Tibial nerve (tissue), 4 donors: Measurements from ENCODE around the gene USP32. TPM values are rescaled to one million over a fixed set of nuclear protein-coding genes. Genes with fewer than 3 reads are reported as not detected.

ENCODE experiments used
- DNase-seq, 2 donors: peaks; one replicate each; pipeline ENCODE4 v3.0.0-alpha.2; 2019; ENCODE audit warnings: low spot score in 2 of 2
- H3K27ac ChIP-seq, 4 donors: fragments of 200-600 bp; sonication (generic) in 3 of 4; one replicate each; pipeline ENCODE4 v1.5.1; 2017 to 2019; ENCODE audit warnings: mild to moderate bottlenecking in 1 of 4
- H3K27me3 ChIP-seq, 2 donors: fragments of 200-600 bp; sonication (generic) in 1 of 2; one replicate each; pipeline versions ENCODE4 v1.5.1 to v1.6.0; 2017 to 2019
- H3K36me3 ChIP-seq, 3 donors: fragments of 200-600 bp; sonication (generic); one replicate each; pipeline ENCODE4 v1.5.1; 2018 to 2019
- H3K4me1 ChIP-seq, 4 donors: fragments of 200-600 bp; sonication (generic) in 3 of 4; one replicate each; pipeline ENCODE4 v1.5.1; 2017 to 2019
- H3K4me3 ChIP-seq, 4 donors: fragments of 200-600 bp; sonication (generic) in 3 of 4; one replicate each; pipeline ENCODE4 v1.5.1; 2017 to 2019; ENCODE audit warnings: mild to moderate bottlenecking in 1 of 4, moderate library complexity in 1 of 4
- H3K9me3 ChIP-seq, 4 donors: fragments of 200-600 bp; sonication (generic) in 3 of 4; one replicate each; pipeline ENCODE4 v1.5.1; 2017 to 2019
- CTCF ChIP-seq, 5 experiments: fragments of 200-600 bp in 3 of 5; fragments of 450-650 bp in 2 of 5; sonication (generic) in 3 of 5; IDR thresholded peaks; one replicate each; pipeline ENCODE4 v1.5.1; 2016 to 2019; ENCODE audit warnings: antibody characterized with exemption in 5 of 5, mild to moderate bottlenecking in 3 of 5, moderate library complexity in 2 of 5
- EP300 ChIP-seq, 2 donors: sonication (generic); formaldehyde crosslinking; IDR thresholded peaks; one replicate each; pipeline ENCODE4 v1.6.1; 2017; ENCODE audit warnings: antibody characterized with exemption in 2 of 2, mild to moderate bottlenecking in 1 of 2
- POLR2A ChIP-seq, 2 donors: fragments of 450-650 bp; IDR thresholded peaks; one replicate each; pipeline ENCODE4 v1.6.1; 2017; ENCODE audit warnings: antibody characterized with exemption in 2 of 2, mild to moderate bottlenecking in 2 of 2, moderate library complexity in 2 of 2
- WGBS, 2 donors: methylation state at CpG; one replicate each; pipeline ENCODE4 v1.1.5; 2018; 5-methylcytosine and 5-hydroxymethylcytosine counted together
- total RNA-seq, 4 donors: library from RNA; depleted of rRNA; stranded (reverse); fragments of >200 nt; gene quantifications; one replicate each; pipeline ENCODE4 v1.1.0, GENCODE V29; 2016

USP32 gene
- total RNA-seq, 4 donors from 2014 or later, result 49.6 to 64.7 (median 56.5) TPM

GRCh38 chr17:60155815-60156214, 236.1 kb downstream of the USP32 start:
- Histone ChIP-seq H3K27me3 (peaks cover 0 to 74% of the 10 kb centered on the region in 2 donors), H3K9me3 (no peaks in the 10 kb centered on the region), H3K4me3 (no peak overlapping the region), H3K4me1 (peaks cover 0 to 22% (median 0%) of the 10 kb centered on the region in 4 donors), H3K36me3 (no peaks in the 10 kb centered on the region), H3K27ac (no peak overlapping the region)
- DNase-seq, result no peak
- TF ChIP-seq CTCF (IDR thresholded peaks at IDR 0.05), result no peak
- TF ChIP-seq EP300 (IDR thresholded peaks at IDR 0.05), result no peak
- no peak for TF ChIP-seq POLR2A (IDR thresholded peaks at IDR 0.05)
- 58 to 65% methylated on average over 9 of the region's 9 CpGs for WGBS, 2 donors

DNA sequence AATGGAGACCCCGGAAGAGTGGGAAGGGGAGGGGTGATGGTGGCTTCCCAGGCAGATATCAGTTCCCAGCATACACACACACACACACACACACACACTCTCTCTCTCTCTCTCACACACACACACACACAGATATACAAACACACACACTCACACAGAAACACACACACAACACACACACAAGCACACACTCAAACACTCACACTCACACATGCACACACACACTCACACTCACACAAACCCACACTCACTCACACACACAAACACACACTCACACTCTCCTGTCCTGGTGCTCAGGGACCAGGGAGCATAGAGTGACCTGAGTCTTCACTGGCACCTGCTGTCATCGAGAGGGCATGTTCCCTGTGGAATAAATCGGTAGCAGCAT, 236.5 kb downstream of the USP32 start:
- no peak for DNase-seq
- peaks cover 0 to 78% of the 10 kb centered on the region in 2 donors for H3K27me3 ChIP-seq
- no peak overlapping the region for H3K4me3 ChIP-seq
- H3K9me3 ChIP-seq, result no peaks in the 10 kb centered on the region
- 44 to 48% methylated on average over 3 of the region's 3 CpGs for WGBS, 2 donors
- no peaks in the 10 kb centered on the region for H3K36me3 ChIP-seq
- TF ChIP-seq CTCF (IDR thresholded peaks at IDR 0.05) (no peak), EP300 (IDR thresholded peaks at IDR 0.05) (no peak), POLR2A (IDR thresholded peaks at IDR 0.05) (no peak)
- peaks cover 0 to 24% (median 0%) of the 10 kb centered on the region in 4 donors for H3K4me1 ChIP-seq
- no peak overlapping the region for H3K27ac ChIP-seq

- H3K27ac ChIP-seq, result peak overlapping the region in 1 of 4 donors; percentile 11
- DNase-seq, result peak; percentile 29 to 33
- TF ChIP-seq EP300 (IDR thresholded peaks at IDR 0.05), result no peak
- TF ChIP-seq CTCF (IDR thresholded peaks at IDR 0.05), result no peak
- no peak for TF ChIP-seq POLR2A (IDR thresholded peaks at IDR 0.05)
- WGBS, 2 donors, result 49 to 59% methylated on average over 14 of the region's 14 CpGs
- H3K4me1 ChIP-seq, result peaks cover 0 to 30% (median 3%) of the 10 kb centered on the region in 4 donors
- H3K27me3 ChIP-seq, result peaks cover 0 to 78% of the 10 kb centered on the region in 2 donors
- H3K9me3 ChIP-seq, result no peaks in the 10 kb centered on the region
- H3K36me3 ChIP-seq, result no peaks in the 10 kb centered on the region
- H3K4me3 ChIP-seq, result no peak overlapping the region
Measured at GRCh38 chr17:60154616-60155426, 237.1 kb downstream of the USP32 start.

DNA sequence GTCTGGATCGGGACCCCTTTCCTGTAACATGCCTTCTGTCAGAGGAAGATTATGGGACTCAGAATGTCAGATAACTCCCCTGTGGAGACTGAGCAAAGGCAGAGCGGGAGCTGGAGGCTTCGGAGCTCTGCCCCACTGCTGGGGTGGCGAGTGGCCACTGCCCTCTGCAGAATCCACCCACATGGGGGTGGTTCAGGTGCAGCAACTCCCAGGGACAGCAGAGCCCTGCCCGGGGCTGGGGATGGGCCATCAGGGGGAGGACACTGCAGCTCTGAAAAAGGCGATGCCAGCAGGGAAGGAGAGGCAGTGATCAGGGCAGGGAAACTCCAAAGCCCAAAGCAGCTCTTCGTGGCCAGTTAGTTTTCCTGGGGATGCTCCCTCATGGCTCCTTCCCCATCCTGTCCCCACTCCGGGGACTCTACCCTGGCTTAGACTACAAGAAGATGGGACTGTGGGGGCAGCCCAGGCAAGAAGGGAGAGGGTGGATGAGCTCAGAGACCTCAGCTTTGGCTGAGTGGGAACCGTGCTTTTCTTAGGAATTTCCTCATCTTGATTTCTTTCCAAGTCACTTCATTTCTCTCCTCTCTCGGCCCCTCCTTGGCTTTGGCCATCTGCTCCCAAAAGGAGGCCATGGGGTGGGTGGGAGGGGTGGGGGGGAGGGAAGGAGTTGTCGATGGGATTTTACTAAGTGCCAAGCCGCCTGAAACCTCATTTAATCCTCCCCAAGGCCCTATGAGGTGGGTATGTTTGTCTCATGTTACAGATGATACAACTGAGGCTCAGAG, 238.1 kb downstream of the USP32 start:
- Histone ChIP-seq H3K27ac (peak overlapping the region in 1 of 4 donors; percentile 47), H3K9me3 (no peaks in the 10 kb centered on the region), H3K27me3 (peaks cover 0 to 78% of the 10 kb centered on the region in 2 donors), H3K36me3 (no peaks in the 10 kb centered on the region), H3K4me3 (no peak overlapping the region), H3K4me1 (peaks cover 0 to 36% (median 5%) of the 10 kb centered on the region in 4 donors)
- no peak for DNase-seq
- 49 to 53% methylated on average over 12 of the region's 12 CpGs for WGBS, 2 donors
- TF ChIP-seq POLR2A (IDR thresholded peaks at IDR 0.05), result no peak
- TF ChIP-seq CTCF (IDR thresholded peaks at IDR 0.05), result no peak
- TF ChIP-seq EP300 (IDR thresholded peaks at IDR 0.05), result no peak

DNA sequence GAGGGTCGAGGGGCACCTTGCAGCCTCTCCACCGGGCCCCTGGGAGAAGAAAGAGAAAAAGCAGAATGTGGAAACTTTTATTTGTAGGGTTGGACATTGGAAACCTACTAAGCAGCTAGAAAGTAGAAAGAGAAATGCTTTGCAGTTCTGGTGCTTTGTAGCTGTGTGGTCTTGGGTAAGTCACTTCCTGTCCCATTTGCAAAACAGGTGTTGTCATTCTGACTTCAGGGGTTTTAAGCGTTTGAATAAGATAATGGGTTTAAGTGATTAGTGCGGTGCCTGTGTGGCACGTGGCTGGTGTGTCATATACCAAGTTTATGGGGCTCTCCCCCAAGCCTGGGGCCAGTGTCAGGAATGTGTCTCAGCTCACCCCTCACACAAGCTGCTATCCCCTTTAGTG, 240.6 kb downstream of the USP32 start:
- Histone ChIP-seq H3K9me3 (no peaks in the 10 kb centered on the region), H3K27ac (no peak overlapping the region), H3K4me3 (no peak overlapping the region), H3K4me1 (peaks cover 0 to 36% (median 5%) of the 10 kb centered on the region in 4 donors), H3K36me3 (no peaks in the 10 kb centered on the region), H3K27me3 (peaks cover 0 to 87% of the 10 kb centered on the region in 2 donors)
- 44 to 45% methylated on average over 5 of the region's 5 CpGs for WGBS, 2 donors
- TF ChIP-seq CTCF (IDR thresholded peaks at IDR 0.05) (no peak), EP300 (IDR thresholded peaks at IDR 0.05) (no peak), POLR2A (IDR thresholded peaks at IDR 0.05) (no peak)
- no peak for DNase-seq
